Glutamatergic neuron (in vitro differentiated cells): ENCODE data around the gene IGFBP5. TPM values are rescaled to one million over a fixed set of nuclear protein-coding genes. Genes with fewer than 3 reads are reported as not detected.

Source experiments
- DNase-seq: peaks from one replicate; pipeline ENCODE4 v3.0.0; 2022
- H3K27ac Mint-ChIP-seq: one replicate; pipeline ENCODE4 v1.8.0; 2020; ENCODE audit warnings: mild to moderate bottlenecking, mixed read lengths, inconsistent platforms; ENCODE audit not compliant: unreplicated experiment
- H3K27me3 Mint-ChIP-seq: one replicate; pipeline ENCODE4 v1.8.0; 2020; ENCODE audit warnings: mild to moderate bottlenecking, moderate library complexity, mixed read lengths, inconsistent platforms; ENCODE audit not compliant: unreplicated experiment
- H3K36me3 Mint-ChIP-seq: one replicate; pipeline ENCODE4 v1.8.0; 2020; ENCODE audit warnings: mild to moderate bottlenecking, mixed read lengths, inconsistent platforms; ENCODE audit not compliant: unreplicated experiment
- H3K4me1 Mint-ChIP-seq: one replicate; pipeline ENCODE4 v1.8.0; 2020; ENCODE audit warnings: mild to moderate bottlenecking, low read depth, mixed read lengths, inconsistent platforms; ENCODE audit not compliant: unreplicated experiment
- H3K4me3 Mint-ChIP-seq: one replicate; pipeline ENCODE4 v1.8.0; 2020; ENCODE audit warnings: mild to moderate bottlenecking, mixed read lengths, inconsistent platforms; ENCODE audit not compliant: unreplicated experiment
- H3K9me3 Mint-ChIP-seq: one replicate; pipeline ENCODE4 v1.8.0; 2020; ENCODE audit warnings: mild to moderate bottlenecking, moderate library complexity, mixed read lengths, inconsistent platforms; ENCODE audit not compliant: unreplicated experiment
- CTCF ChIP-seq: fragments of 200-600 bp; sonication (generic); IDR thresholded peaks from one replicate; pipeline ENCODE4 v1.5.0; 2021; ENCODE audit not compliant: partially characterized antibody, unreplicated experiment
- total RNA-seq: library from RNA; stranded (reverse); fragmentation: NEBNext Ultra II Directional; extraction: Animal tissue kit (Norgen Biotek cat#: 25700); gene quantifications from one replicate; pipeline ENCODE4 v1.2.1, GENCODE V29; 2021; ENCODE audit not compliant: unreplicated experiment

The IGFBP5 gene
- total RNA-seq, 1 donor from 2014 or later, result 0.51 TPM

- peaks cover 5% of the 10 kb centered on the region for H3K36me3 Mint-ChIP-seq
- DNase-seq, result no peak
- no peak overlapping the region for H3K27ac Mint-ChIP-seq
- H3K4me1 Mint-ChIP-seq, result peaks cover 3% of the 10 kb centered on the region
- no peak for TF ChIP-seq CTCF
- H3K9me3 Mint-ChIP-seq, result no peaks in the 10 kb centered on the region
- H3K4me3 Mint-ChIP-seq, result no peak overlapping the region
- no peaks in the 10 kb centered on the region for H3K27me3 Mint-ChIP-seq
These were observed 43.9 kb downstream of the IGFBP5 start for GRCh38 chr2:216651351-216651881.

- H3K4me1 Mint-ChIP-seq, result peaks cover 2% of the 10 kb centered on the region
- TF ChIP-seq CTCF, result no peak
- DNase-seq, result no peak
- H3K27me3 Mint-ChIP-seq, result no peaks in the 10 kb centered on the region
- H3K36me3 Mint-ChIP-seq, result peaks cover 5% of the 10 kb centered on the region
- H3K27ac Mint-ChIP-seq, result no peak overlapping the region
- H3K4me3 Mint-ChIP-seq, result no peak overlapping the region
- H3K9me3 Mint-ChIP-seq, result no peaks in the 10 kb centered on the region
These were observed 44.6 kb downstream of the IGFBP5 start for GRCh38 chr2:216650626-216651257.

GRCh38 chr2:216649574-216649973 is 45.8 kb downstream of the IGFBP5 start:
- peaks cover 7% of the 10 kb centered on the region for H3K4me1 Mint-ChIP-seq
- TF ChIP-seq CTCF, result no peak
- H3K9me3 Mint-ChIP-seq, result no peaks in the 10 kb centered on the region
- peaks cover 5% of the 10 kb centered on the region for H3K36me3 Mint-ChIP-seq
- H3K27ac Mint-ChIP-seq, result no peak overlapping the region
- H3K4me3 Mint-ChIP-seq, result no peak overlapping the region
- H3K27me3 Mint-ChIP-seq, result no peaks in the 10 kb centered on the region
- no peak for DNase-seq

- Mint-ChIP-seq H3K9me3 (no peaks in the 10 kb centered on the region), H3K4me3 (no peak overlapping the region), H3K36me3 (peaks cover 5% of the 10 kb centered on the region), H3K27me3 (no peaks in the 10 kb centered on the region), H3K27ac (no peak overlapping the region), H3K4me1 (peaks cover 11% of the 10 kb centered on the region)
- no peak for TF ChIP-seq CTCF
- no peak for DNase-seq
These were observed 47.2 kb downstream of the IGFBP5 start for GRCh38 chr2:216648105-216648504.

GRCh38 chr2:216646116-216646515 is 49.2 kb downstream of the IGFBP5 start:
- DNase-seq, result no peak
- Mint-ChIP-seq H3K4me1 (peaks cover 11% of the 10 kb centered on the region), H3K36me3 (peaks cover 5% of the 10 kb centered on the region), H3K27me3 (no peaks in the 10 kb centered on the region), H3K9me3 (no peaks in the 10 kb centered on the region), H3K4me3 (no peak overlapping the region), H3K27ac (no peak overlapping the region)
- no peak for TF ChIP-seq CTCF
